Neural cell (in vitro differentiated cells): ENCODE results near the gene SPAG6.

Experiments
- EP300 ChIP-seq: fragments of 450-650 bp; conservative IDR thresholded peaks from 2 replicates; pipeline ENCODE4 v1.6.1; 2014; ENCODE audit warnings: antibody characterized with exemption, mild to moderate bottlenecking, moderate library complexity; ENCODE audit not compliant: poor library complexity, severe bottlenecking
- EZH2 ChIP-seq: fragments of 200-600, 300-800 bp; shearing (Covaris generic), sonication (generic); IDR thresholded peaks from 2 replicates; pipeline ENCODE4 v1.6.1; 2014; ENCODE audit warnings: antibody characterized with exemption, low read length, borderline replicate concordance, mild to moderate bottlenecking; ENCODE audit not compliant: insufficient read depth, poor library complexity, severe bottlenecking
- MXI1 ChIP-seq: fragments of 450-650 bp; conservative IDR thresholded peaks from 2 replicates; pipeline ENCODE4 v1.6.1; 2014; ENCODE audit warnings: antibody characterized with exemption, mild to moderate bottlenecking; ENCODE audit not compliant: poor library complexity, severe bottlenecking
- POLR2AphosphoS5 ChIP-seq: IDR thresholded peaks from 2 replicates; pipeline ENCODE4 v1.6.1; 2012
- REST ChIP-seq: IDR thresholded peaks from 2 replicates; pipeline ENCODE4 v1.6.1; 2012; ENCODE audit warnings: borderline replicate concordance
- TF ChIP-seq, protein P1 (sequence below): fragments of 450-650 bp; IDR thresholded peaks from 2 replicates; pipeline ENCODE4 v1.5.1; 2014; ENCODE audit warnings: antibody characterized with exemption, mild to moderate bottlenecking, moderate library complexity; ENCODE audit not compliant: poor library complexity, severe bottlenecking

- TF ChIP-seq, protein P1, sequence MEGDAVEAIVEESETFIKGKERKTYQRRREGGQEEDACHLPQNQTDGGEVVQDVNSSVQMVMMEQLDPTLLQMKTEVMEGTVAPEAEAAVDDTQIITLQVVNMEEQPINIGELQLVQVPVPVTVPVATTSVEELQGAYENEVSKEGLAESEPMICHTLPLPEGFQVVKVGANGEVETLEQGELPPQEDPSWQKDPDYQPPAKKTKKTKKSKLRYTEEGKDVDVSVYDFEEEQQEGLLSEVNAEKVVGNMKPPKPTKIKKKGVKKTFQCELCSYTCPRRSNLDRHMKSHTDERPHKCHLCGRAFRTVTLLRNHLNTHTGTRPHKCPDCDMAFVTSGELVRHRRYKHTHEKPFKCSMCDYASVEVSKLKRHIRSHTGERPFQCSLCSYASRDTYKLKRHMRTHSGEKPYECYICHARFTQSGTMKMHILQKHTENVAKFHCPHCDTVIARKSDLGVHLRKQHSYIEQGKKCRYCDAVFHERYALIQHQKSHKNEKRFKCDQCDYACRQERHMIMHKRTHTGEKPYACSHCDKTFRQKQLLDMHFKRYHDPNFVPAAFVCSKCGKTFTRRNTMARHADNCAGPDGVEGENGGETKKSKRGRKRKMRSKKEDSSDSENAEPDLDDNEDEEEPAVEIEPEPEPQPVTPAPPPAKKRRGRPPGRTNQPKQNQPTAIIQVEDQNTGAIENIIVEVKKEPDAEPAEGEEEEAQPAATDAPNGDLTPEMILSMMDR: no peak
- TF ChIP-seq POLR2AphosphoS5 (no peak), EP300 (no peak), REST (no peak), MXI1 (no peak), EZH2 (no peak)
Measured at GRCh38 chr10:22367471-22367870, 22.2 kb downstream of the SPAG6 start.
